ENCODE data around the gene TECTA. TPM values are rescaled to one million over a fixed set of nuclear protein-coding genes. Genes with fewer than 3 reads are reported as not detected.

Gene TECTA
- total RNA-seq, 1 experiment from 2014 or later = 0.15 TPM

DNA sequence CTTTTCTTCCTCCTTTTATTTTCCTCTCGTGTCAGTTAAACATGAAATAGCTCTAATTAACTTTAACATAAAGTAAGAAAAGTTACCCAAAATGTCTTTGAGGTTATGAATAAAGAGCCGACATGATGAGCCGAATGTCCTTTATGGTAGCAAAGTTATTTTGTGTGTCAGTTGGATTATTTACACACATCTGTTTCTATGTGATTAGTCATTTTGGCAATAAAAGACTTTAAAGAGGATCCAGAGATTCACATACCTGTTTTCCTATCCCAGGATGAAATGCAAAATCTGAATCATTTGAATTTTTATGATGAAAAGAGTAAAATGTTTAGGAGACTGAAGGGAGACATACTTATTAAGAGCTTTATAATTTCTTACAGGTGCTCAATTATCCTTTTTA, 34.0 kb upstream of the TECTA start:
- CTCF ChIA-PET = no interaction called here
- Histone ChIP-seq H3K9me3 (ENCODE audit: control insufficient read depth, insufficient read depth, low read depth, low read length) (no peaks in the 10 kb centered on the region), H3K36me3 (ENCODE audit: control insufficient read depth, insufficient read depth, low read length) (no peaks in the 10 kb centered on the region), H3K4me1 (ENCODE audit: control insufficient read depth, insufficient read depth, low read length) (no peaks in the 10 kb centered on the region), H3K4me3 (ENCODE audit: low read depth in 2 of 2, low read length in 2 of 2) (no peak overlapping the region), H3K27me3 (ENCODE audit: control insufficient read depth, insufficient read depth, low read length) (no peaks in the 10 kb centered on the region), H3K27ac (ENCODE audit: low read length) (no peak overlapping the region)
- BruUV-seq (replicated peaks) = no TSS peak
- no peak for DNase-seq (ENCODE audit: low read depth, low spot score)
- no peak for ATAC-seq
- TF ChIP-seq TCF7L2 (IDR thresholded peaks at IDR 0.05; ENCODE audit: low read depth, low read length) = no peak
- TF ChIP-seq, protein P1, sequence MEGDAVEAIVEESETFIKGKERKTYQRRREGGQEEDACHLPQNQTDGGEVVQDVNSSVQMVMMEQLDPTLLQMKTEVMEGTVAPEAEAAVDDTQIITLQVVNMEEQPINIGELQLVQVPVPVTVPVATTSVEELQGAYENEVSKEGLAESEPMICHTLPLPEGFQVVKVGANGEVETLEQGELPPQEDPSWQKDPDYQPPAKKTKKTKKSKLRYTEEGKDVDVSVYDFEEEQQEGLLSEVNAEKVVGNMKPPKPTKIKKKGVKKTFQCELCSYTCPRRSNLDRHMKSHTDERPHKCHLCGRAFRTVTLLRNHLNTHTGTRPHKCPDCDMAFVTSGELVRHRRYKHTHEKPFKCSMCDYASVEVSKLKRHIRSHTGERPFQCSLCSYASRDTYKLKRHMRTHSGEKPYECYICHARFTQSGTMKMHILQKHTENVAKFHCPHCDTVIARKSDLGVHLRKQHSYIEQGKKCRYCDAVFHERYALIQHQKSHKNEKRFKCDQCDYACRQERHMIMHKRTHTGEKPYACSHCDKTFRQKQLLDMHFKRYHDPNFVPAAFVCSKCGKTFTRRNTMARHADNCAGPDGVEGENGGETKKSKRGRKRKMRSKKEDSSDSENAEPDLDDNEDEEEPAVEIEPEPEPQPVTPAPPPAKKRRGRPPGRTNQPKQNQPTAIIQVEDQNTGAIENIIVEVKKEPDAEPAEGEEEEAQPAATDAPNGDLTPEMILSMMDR (IDR thresholded peaks at IDR 0.05) = no peak
- no peak for TF ChIP-seq REST (IDR thresholded peaks at IDR 0.05; ENCODE audit: insufficient read depth in 1 of 2, low read depth in 2 of 2, low read length in 1 of 2)
- no peak for TF ChIP-seq POLR2AphosphoS5 (IDR thresholded peaks at IDR 0.05; ENCODE audit: low read depth, low read length)
- TF ChIP-seq SIN3A (IDR thresholded peaks at IDR 0.05; ENCODE audit: borderline replicate concordance, insufficient read depth, low read depth, low read length) = no peak
- intact Hi-C loops (cut with micrococcal nuclease; ENCODE audit: unreplicated experiment) = no loop called here
- POLR2A ChIA-PET = interaction anchor here (0.6 kb wide), 1 partner anchor 383 kb away, joined by 3 read pairs; no protein-coding TSS in a partner anchor
- in situ Hi-C loops (cut with HindIII; ENCODE audit: low pct_unique_long_range_greater_than_20kb, low sequenced_read_pairs) = no loop called here

DNA sequence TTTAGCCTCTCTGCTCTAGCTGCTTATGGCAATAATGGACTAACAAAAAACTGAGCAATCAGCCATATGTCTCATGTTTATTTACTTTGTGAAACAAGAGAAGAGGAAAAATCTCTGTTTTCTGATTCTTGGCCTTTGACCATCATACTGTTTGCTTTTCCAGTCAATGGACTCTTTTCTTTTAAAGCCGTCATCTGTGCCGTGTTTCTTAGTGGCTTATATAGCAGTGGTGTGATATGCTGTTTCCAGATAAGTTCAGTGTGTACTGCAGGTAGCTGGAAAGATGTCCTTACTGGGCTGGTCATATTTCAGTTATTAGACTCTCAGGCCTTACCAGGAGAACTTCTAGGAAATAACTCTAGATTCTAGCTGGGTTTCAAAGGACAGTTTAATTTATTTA, 33.6 kb upstream of the TECTA start:
- BruUV-seq (replicated peaks) = no TSS peak
- ChIA-PET POLR2A (no interaction called here), CTCF (no interaction called here)
- intact Hi-C loops (cut with micrococcal nuclease; ENCODE audit: unreplicated experiment) (no loop called here), in situ Hi-C loops (cut with HindIII; ENCODE audit: low pct_unique_long_range_greater_than_20kb, low sequenced_read_pairs) (no loop called here)
- Histone ChIP-seq H3K36me3 (ENCODE audit: control insufficient read depth, insufficient read depth, low read length) (no peaks in the 10 kb centered on the region), H3K27me3 (ENCODE audit: control insufficient read depth, insufficient read depth, low read length) (no peaks in the 10 kb centered on the region), H3K4me3 (ENCODE audit: low read depth in 2 of 2, low read length in 2 of 2) (no peak overlapping the region), H3K27ac (ENCODE audit: low read length) (no peak overlapping the region), H3K9me3 (ENCODE audit: control insufficient read depth, insufficient read depth, low read depth, low read length) (no peaks in the 10 kb centered on the region), H3K4me1 (ENCODE audit: control insufficient read depth, insufficient read depth, low read length) (no peaks in the 10 kb centered on the region)
- TF ChIP-seq POLR2AphosphoS5 (IDR thresholded peaks at IDR 0.05; ENCODE audit: low read depth, low read length) (no peak), REST (IDR thresholded peaks at IDR 0.05; ENCODE audit: insufficient read depth in 1 of 2, low read depth in 2 of 2, low read length in 1 of 2) (no peak), SIN3A (IDR thresholded peaks at IDR 0.05; ENCODE audit: borderline replicate concordance, insufficient read depth, low read depth, low read length) (no peak), TCF7L2 (IDR thresholded peaks at IDR 0.05; ENCODE audit: low read depth, low read length) (no peak)
- TF ChIP-seq, protein P1 (IDR thresholded peaks at IDR 0.05) = no peak
- ATAC-seq (no peak), DNase-seq (ENCODE audit: low read depth, low spot score) (no peak)
